HepG2 (cell line): ENCODE data around the gene CDK5R1. TPM values are rescaled to one million over a fixed set of nuclear protein-coding genes. Genes with fewer than 3 reads are reported as not detected.

Source experiments
- DZIP1 ChIP-seq: sonication (generic); formaldehyde crosslinking; IDR thresholded peaks from 2 replicates; pipeline ENCODE4 v1.5.0; 2020; ENCODE audit warnings: mild to moderate bottlenecking, missing genetic modification reagents
- LCORL ChIP-seq, 2 experiments: fragments of 450-650 bp in 1 of 2; sonication (generic) in 1 of 2; formaldehyde crosslinking in 1 of 2; IDR thresholded peaks; 2 replicates each; pipeline versions ENCODE4 v1.5.0 to v1.6.1; 2017 to 2020; ENCODE audit warnings: antibody characterized with exemption in 1 of 2, missing genetic modification reagents in 1 of 2
- MAX ChIP-seq: IDR thresholded peaks from 2 replicates; pipeline ENCODE4 v1.6.1; 2012; ENCODE audit warnings: inconsistent platforms
- ZSCAN22 ChIP-seq: sonication (generic); formaldehyde crosslinking; IDR thresholded peaks from 2 replicates; pipeline ENCODE4 v1.4.0; 2020; ENCODE audit warnings: mild to moderate bottlenecking, missing genetic modification reagents
- polyA plus RNA-seq, 8 experiments: library from polyadenylated mRNA; depleted of rRNA in 3 of 8; stranded (reverse) in 7 of 8; unstranded in 1 of 8; fragments of >200 nt; fragmentation: Illumina TruSeq in 4 of 8; extraction: Trizol in 4 of 8; gene quantifications; 2 replicates each; pipeline versions ENCODE4 v1.2.1 to v1.2.3, GENCODE V29; 2011 to 2016; ENCODE audit warnings: low read depth in 4 of 8, missing spikeins in 1 of 8, mixed read lengths in 1 of 8; ENCODE audit not compliant: insufficient read depth in 1 of 8
- total RNA-seq, 5 experiments: library from RNA; depleted of rRNA; stranded (reverse); fragments of >200 nt; fragmentation: Illumina TruSeq; extraction: Trizol; gene quantifications; 2 replicates each; pipeline ENCODE4 v1.2.3, GENCODE V29; 2016; ENCODE audit warnings: low read depth in 1 of 5
- TF ChIP-seq, protein P1 (sequence below): sonication (generic); formaldehyde crosslinking; IDR thresholded peaks from 2 replicates; pipeline ENCODE4 v1.4.0; 2020; ENCODE audit warnings: missing genetic modification reagents, mild to moderate bottlenecking, borderline replicate concordance
- TF ChIP-seq, protein P2 (sequence below), 2 experiments: fragments of 450-650 bp in 1 of 2; sonication (generic) in 1 of 2; formaldehyde crosslinking in 1 of 2; IDR thresholded peaks; 2 replicates each; pipeline versions ENCODE4 v1.6.1 to v1.8.0; 2016 to 2022; ENCODE audit warnings: antibody characterized with exemption in 1 of 2, mild to moderate bottlenecking in 1 of 2, missing genetic modification reagents in 1 of 2
- TF ChIP-seq, protein P3 (sequence below): sonication (generic); formaldehyde crosslinking; IDR thresholded peaks from 2 replicates; pipeline ENCODE4 v1.4.0; 2020; ENCODE audit warnings: mild to moderate bottlenecking, missing genetic modification reagents, borderline replicate concordance

CDK5R1 gene
- total and polyA plus RNA-seq, 2 of the 13 experiments (the other 11 are each of a cell fraction or from before 2014, with no cell fraction given), result 1.1 to 3.9 TPM

DNA sequence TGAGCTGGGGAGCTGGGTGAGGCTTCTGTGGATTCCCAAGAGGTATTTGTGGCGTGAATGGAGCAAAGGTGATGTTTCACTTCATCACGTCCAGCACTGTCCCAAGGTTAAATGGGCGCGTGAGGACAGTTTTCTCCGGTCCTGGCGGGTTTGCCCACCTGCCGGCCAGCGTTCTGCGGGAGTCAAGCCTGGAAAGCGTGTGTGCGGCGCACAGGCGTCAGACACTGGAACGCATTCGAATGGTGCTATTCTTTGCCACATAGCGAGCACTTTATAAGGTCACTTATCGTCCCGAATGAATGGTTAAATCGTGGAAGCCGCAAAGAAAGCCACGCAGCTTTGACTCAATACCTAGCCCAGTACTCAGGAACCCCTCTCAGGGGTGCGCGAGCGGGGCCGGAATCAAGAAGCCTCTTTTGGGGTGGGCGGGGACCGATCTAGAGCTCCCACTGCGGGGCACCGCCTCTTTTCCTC is 42.9 kb upstream of the CDK5R1 start (continued):
- TF ChIP-seq, protein P1, sequence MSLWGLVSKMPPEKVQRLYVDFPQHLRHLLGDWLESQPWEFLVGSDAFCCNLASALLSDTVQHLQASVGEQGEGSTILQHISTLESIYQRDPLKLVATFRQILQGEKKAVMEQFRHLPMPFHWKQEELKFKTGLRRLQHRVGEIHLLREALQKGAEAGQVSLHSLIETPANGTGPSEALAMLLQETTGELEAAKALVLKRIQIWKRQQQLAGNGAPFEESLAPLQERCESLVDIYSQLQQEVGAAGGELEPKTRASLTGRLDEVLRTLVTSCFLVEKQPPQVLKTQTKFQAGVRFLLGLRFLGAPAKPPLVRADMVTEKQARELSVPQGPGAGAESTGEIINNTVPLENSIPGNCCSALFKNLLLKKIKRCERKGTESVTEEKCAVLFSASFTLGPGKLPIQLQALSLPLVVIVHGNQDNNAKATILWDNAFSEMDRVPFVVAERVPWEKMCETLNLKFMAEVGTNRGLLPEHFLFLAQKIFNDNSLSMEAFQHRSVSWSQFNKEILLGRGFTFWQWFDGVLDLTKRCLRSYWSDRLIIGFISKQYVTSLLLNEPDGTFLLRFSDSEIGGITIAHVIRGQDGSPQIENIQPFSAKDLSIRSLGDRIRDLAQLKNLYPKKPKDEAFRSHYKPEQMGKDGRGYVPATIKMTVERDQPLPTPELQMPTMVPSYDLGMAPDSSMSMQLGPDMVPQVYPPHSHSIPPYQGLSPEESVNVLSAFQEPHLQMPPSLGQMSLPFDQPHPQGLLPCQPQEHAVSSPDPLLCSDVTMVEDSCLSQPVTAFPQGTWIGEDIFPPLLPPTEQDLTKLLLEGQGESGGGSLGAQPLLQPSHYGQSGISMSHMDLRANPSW, result no peak
- TF ChIP-seq LCORL (IDR thresholded peaks at IDR 0.05), result no peak
- peak; percentile 75; the same call in 1 of the 2 replicates for TF ChIP-seq LCORL (CRISPR knock-in tag; IDR thresholded peaks at IDR 0.05)
- TF ChIP-seq, protein P2, sequence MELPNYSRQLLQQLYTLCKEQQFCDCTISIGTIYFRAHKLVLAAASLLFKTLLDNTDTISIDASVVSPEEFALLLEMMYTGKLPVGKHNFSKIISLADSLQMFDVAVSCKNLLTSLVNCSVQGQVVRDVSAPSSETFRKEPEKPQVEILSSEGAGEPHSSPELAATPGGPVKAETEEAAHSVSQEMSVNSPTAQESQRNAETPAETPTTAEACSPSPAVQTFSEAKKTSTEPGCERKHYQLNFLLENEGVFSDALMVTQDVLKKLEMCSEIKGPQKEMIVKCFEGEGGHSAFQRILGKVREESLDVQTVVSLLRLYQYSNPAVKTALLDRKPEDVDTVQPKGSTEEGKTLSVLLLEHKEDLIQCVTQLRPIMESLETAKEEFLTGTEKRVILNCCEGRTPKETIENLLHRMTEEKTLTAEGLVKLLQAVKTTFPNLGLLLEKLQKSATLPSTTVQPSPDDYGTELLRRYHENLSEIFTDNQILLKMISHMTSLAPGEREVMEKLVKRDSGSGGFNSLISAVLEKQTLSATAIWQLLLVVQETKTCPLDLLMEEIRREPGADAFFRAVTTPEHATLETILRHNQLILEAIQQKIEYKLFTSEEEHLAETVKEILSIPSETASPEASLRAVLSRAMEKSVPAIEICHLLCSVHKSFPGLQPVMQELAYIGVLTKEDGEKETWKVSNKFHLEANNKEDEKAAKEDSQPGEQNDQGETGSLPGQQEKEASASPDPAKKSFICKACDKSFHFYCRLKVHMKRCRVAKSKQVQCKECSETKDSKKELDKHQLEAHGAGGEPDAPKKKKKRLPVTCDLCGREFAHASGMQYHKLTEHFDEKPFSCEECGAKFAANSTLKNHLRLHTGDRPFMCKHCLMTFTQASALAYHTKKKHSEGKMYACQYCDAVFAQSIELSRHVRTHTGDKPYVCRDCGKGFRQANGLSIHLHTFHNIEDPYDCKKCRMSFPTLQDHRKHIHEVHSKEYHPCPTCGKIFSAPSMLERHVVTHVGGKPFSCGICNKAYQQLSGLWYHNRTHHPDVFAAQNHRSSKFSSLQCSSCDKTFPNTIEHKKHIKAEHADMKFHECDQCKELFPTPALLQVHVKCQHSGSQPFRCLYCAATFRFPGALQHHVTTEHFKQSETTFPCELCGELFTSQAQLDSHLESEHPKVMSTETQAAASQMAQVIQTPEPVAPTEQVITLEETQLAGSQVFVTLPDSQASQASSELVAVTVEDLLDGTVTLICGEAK (IDR thresholded peaks at IDR 0.05), result no peak
- TF ChIP-seq, protein P2 (CRISPR knock-in tag; IDR thresholded peaks at IDR 0.05), result no peak
- TF ChIP-seq, protein P3, sequence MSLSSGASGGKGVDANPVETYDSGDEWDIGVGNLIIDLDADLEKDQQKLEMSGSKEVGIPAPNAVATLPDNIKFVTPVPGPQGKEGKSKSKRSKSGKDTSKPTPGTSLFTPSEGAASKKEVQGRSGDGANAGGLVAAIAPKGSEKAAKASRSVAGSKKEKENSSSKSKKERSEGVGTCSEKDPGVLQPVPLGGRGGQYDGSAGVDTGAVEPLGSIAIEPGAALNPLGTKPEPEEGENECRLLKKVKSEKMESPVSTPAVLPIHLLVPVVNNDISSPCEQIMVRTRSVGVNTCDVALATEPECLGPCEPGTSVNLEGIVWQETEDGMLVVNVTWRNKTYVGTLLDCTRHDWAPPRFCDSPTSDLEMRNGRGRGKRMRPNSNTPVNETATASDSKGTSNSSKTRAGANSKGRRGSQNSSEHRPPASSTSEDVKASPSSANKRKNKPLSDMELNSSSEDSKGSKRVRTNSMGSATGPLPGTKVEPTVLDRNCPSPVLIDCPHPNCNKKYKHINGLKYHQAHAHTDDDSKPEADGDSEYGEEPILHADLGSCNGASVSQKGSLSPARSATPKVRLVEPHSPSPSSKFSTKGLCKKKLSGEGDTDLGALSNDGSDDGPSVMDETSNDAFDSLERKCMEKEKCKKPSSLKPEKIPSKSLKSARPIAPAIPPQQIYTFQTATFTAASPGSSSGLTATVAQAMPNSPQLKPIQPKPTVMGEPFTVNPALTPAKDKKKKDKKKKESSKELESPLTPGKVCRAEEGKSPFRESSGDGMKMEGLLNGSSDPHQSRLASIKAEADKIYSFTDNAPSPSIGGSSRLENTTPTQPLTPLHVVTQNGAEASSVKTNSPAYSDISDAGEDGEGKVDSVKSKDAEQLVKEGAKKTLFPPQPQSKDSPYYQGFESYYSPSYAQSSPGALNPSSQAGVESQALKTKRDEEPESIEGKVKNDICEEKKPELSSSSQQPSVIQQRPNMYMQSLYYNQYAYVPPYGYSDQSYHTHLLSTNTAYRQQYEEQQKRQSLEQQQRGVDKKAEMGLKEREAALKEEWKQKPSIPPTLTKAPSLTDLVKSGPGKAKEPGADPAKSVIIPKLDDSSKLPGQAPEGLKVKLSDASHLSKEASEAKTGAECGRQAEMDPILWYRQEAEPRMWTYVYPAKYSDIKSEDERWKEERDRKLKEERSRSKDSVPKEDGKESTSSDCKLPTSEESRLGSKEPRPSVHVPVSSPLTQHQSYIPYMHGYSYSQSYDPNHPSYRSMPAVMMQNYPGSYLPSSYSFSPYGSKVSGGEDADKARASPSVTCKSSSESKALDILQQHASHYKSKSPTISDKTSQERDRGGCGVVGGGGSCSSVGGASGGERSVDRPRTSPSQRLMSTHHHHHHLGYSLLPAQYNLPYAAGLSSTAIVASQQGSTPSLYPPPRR (CRISPR knock-in tag), result 0 out of 2 replicates have a peak, but pooled peaks have one; percentile 21
- TF ChIP-seq MAX, result peak; percentile 2; the same call in 1 of the 2 replicates
- TF ChIP-seq DZIP1, result 0 out of 2 replicates have a peak, but pooled peaks have one; percentile 20
- no peak for TF ChIP-seq ZSCAN22 (CRISPR knock-in tag)
